Right kidney (tissue), 9 donors: ENCODE data around the gene SEMA3E.
A peak's percentile ranks its signal among the peaks of the same experiment; 100 is the strongest.
"Not testable (repeated sequence)": the region's sequence is repeated elsewhere in the genome, so short reads cannot be mapped to it uniquely, and the experiment has no call there.

Experiments
- DNase-seq: peaks from one replicate; pipeline ENCODE4 v3.0.0-alpha.2; 2016
- long read RNA-seq, 8 donors: transcript quantifications; one replicate each; lab custom pipeline, GENCODE V29; 2026

Gene SEMA3E
- long read RNA-seq, donor 1 = 0 reads
- long read RNA-seq, donor 2, full-length matches to known transcripts = 1 of 1 reads
- long read RNA-seq, donor 2, partial matches to known transcripts = 0 of 1 reads
- long read RNA-seq, donor 2, other reads (novel, unspliced or antisense) = 0 of 1 reads
- long read RNA-seq, donor 3 = 0 reads
- long read RNA-seq, donor 4 = 0 reads
- long read RNA-seq, donor 5 = 0 reads
- long read RNA-seq, donor 6 = 0 reads
- long read RNA-seq, donor 7 = 0 reads
- long read RNA-seq, donor 8, full-length matches to known transcripts = 1 of 1 reads
- long read RNA-seq, donor 8, partial matches to known transcripts = 0 of 1 reads
- long read RNA-seq, donor 8, other reads (novel, unspliced or antisense) = 0 of 1 reads

DNA sequence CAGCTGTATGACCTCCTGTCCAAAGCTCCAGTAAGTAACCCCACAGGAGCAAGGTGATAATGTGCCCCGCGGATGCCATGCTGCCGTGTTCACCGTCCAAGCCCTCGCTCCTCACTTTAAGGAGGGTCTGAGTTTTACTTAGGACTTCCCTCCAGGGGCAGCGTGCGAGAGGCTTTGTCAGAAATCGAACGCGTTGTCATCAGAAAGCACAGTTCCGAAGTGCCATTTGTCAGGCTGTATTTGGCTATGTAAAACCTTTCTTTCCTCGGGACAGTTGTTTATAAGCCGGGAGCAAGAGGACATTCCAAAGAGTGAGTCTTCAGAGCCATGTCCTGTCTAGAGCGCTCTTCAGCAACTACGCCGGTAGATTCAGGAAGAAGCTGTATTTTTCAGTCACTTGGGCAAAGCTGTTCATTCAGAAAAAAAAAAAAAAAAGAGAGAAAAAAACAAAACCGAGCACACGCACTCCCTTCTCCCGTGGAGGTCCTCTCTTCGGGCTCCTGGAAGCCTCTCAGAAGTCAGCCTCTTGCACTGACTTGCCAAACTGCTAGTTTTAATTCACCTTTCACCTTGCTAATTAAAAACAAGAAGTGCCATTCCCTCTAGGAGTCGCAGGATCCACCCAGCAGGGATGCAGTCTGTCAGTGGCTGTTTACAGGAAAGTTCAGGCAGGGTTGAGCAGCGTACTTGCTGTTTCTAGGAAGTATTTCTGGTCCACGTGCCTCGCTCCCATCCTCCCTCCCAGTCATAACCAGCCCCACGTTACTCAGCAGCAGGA is at the start of gene SEMA3E:
TSS of gene SEMA3E (minus strand) at position 676 of the 778 bp plus-strand sequence.
- DNase-seq = peak; percentile 47

- no peak for DNase-seq
Observed at GRCh38 chr7:83697804-83698530, 49.0 kb upstream of the SEMA3E start.

DNA sequence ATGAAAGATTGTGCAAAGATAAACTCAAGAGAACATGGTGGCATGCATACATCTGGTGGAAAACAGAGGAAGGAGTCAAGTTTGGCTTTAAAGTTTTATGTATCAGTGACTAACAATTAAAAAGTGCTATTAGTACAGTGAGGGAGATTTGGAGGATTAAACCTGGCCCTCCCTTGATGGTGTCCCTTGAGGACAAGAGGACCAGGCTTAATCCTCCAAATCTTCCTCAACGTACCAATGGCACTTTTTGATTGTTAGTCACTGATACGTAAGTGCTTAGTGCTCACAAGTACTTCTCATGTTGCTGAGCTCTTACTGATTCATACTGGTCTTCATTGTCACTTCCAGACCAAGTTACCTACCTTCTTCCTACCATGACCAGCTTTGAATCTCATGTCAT is 47.2 kb upstream of the SEMA3E start:
- DNase-seq = no peak

GRCh38 chr7:83695128-83695960 is 46.4 kb upstream of the SEMA3E start:
- DNase-seq = no peak

DNA sequence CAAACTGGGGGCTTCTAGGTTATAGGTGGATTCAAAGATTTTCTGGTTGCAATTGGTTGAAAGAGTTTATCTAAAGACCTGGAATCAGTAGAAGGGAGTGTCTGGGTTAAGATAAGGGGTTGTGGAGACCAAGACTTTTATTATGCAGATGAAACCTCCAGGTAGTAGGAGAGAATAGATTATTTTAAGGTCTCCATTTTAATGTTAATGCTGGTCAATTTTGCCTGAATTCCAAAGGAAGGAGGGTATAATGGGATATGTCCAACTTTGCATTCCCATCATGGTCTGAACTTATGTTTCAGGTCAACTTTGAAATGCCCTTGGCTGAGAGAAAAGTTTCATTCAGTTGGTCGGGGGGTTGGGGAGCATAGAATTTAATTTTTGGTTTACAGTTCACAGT is 44.3 kb upstream of the SEMA3E start:
- no peak for DNase-seq

DNA sequence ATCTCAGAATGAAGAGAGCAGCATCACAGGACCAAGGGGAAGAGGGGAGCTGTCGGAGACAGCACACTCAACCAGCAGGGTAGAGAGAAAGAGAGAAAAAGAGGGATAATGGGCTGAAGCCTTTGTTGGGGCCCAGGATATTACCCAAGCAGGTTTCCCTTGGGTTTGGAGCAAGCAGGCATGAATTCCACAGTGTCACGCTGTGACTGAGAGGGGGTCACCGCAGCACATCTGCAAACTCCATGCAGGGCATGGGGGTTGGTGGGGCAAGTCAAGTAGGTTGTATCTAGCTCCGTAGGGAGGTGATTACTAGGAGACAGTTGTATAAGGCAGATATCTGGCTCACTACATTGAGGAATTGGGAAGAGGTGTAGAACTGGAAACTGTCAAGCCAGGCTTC is 42.2 kb upstream of the SEMA3E start:
- no peak for DNase-seq

GRCh38 chr7:83689855-83690254 is 40.9 kb upstream of the SEMA3E start:
- no peak for DNase-seq

- no peak for DNase-seq
Observed at GRCh38 chr7:83686416-83686815, 37.5 kb upstream of the SEMA3E start.

GRCh38 chr7:83684928-83685327 is 36.0 kb upstream of the SEMA3E start:
- DNase-seq = no peak

- no peak for DNase-seq
Observed at GRCh38 chr7:83681200-83681778, 32.4 kb upstream of the SEMA3E start.

DNA sequence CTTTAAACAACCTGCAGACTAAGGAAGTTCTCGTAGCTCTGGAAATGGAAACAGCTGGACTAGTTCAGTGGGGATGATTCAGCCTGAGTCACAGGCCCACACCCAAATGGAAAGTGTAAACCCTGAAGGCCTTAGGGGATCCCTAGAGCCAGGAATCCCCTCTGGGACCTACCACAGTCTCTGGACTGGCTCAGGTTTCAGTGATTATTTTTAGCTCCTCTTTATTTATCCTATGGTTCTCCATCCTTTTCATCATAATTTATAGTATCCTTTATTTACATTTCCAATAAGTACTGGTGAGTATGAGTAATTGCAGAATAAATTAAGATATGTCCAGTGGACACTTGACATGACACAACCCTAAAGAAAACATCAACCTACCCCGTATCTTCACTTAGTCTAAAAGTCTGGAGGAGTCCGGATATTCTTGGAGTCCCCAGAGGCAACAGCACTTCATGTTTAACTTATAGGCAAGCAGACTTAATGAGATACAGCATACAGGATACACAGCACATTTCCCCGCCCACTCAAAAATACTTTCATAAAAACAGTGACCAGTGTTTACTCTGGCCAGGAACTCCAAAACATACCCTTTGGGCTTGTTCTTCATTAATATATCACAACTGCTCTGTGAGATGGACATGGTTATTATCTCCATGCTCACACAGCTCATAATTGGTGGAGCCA is 28.4 kb upstream of the SEMA3E start:
- DNase-seq = peak; percentile 19

DNA sequence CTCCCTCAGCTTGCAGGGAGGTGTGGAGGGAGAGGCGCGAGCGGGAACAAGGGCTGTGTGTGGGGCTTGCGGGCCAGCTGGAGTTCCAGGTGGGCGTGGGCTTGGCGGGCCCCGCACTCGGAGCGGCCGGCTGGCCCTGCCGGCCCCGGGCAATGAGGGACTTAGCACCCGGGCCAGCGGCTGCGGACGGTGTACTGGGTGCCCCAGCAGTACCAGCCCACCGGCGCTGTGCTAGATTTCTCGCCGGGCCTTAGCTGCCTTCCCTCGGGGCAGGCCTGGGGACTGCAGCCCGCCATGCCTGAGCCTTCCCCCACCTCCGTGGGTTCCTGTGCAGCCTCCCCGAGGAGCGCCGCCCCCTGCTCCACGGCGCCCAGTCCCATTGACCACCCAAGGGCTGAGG is 24.4 kb upstream of the SEMA3E start:
- DNase-seq = not testable (repeated sequence)

DNA sequence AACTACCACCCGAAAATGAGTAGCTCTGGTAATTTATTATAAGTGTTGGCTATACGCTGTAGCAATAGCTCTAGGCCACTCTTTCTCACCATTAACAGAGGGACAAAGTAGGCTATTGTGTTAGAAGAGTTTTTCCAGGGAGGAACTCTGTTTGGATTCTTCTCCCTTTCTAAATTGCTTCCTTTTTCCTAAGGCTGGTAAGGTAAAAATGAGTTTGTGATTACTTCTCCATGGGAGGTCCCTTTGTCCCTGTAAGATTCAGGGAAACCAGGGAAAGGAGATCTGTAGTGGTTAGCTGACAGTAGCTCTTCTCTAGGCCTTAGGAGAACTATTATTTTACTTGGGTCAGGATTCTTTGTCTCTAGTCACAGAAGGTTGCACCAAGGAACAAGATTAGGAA is 23.2 kb upstream of the SEMA3E start:
- DNase-seq = no peak

DNA sequence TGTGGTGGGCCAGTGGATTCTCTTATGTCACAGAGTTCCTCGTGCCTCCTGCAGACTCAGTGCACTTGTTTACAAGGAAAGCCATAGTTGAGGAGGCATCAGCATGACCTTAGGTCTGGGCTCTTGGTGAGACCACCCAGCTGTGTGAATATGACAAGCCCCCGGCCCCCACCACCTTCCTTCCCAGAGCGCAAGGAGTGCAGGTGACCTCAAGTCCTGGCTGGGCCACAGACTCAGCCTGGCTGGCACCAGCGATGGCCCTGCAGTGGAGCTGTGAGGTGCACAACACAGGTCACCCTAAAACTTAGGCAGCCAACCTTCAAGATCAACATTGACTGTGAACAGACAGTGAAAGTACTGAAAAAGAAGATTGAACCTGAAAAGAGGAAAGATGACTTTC is 14.2 kb upstream of the SEMA3E start:
- no peak for DNase-seq

DNA sequence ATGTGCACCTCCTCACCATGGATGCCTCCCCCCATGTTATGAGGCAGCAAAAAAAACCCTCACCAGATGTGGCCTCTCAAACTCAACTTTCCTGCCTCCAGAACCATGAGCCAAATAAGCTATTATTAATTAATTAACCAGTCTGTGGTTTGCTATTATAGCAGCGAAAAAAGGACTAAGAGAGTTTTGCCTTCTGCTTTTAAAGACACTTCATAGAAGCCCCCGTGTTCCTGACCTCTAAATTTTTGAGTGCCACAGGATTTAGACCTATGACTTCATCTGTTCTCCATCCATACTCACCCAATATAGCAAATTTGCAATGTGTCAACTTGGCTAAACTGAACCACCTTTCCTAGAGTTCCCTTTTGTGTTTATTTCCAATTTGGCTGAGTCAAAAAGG is 9.2 kb upstream of the SEMA3E start:
- no peak for DNase-seq

DNA sequence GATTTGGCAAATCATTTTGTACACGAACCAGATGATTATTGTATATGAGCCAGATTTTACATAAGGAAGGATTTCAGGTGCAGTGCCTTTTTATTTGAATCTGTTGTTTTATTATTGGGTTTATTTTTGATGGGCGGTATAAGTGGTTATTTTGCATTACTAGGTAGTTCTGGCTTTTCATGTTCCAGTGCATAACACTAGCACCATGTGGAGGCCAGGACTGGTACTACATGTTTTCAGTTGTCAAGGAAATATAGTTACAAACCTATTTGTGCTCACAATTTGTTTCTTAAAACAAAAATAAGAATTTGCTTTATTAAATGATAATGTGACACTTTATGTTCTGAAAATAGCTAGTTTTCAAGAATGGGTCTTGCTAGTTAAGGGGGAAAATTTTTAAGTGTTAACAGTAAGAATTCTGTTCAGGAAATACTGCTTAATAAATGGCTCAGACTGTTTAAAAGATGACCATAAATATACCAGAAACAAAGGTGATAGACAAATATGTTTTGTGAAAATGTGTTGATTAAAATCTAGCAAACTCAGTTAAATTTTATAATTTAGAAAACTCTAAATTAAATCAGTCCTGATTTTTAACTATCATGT is 7.1 kb upstream of the SEMA3E start:
- no peak for DNase-seq

GRCh38 chr7:83652481-83652880 is 3.5 kb upstream of the SEMA3E start:
- no peak for DNase-seq

DNA sequence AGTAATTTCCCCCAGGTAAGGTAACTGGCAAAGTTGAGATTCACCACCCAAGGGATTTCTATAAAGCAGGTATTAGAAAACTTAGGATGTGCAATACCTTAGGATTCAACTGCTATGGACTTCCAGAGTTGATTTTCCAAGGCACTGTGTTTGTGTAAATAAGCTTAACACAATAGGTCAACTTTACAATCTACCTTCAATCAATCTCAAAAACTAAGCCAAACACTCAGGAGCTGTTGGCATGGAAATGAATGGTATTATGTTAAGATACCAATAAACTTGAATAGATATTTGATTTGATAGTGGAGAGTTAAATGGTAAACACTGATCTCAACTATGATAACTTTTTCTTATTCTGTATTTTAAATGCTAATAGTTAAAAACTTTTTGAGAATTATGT is 762 bp upstream of the SEMA3E start:
- DNase-seq = no peak

DNA sequence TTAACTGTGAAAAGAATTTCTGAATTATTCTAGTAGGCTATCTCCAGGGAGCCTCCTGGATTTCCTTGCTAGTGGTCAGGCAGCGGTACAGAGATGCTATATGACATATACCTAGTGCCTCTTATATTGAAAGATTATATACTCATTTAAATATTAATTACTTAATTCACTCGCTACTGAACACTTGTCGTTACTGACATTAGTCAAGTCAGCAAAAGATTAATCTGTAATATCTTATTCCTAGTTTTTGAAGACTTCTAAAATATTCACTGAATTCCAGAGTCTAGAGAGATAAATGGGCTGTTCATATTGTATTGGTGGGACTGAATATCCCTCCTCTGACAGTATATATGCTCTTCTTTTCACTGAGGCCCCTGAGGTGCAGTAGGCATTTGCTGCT is 2.9 kb downstream of the SEMA3E start:
- DNase-seq = no peak

DNA sequence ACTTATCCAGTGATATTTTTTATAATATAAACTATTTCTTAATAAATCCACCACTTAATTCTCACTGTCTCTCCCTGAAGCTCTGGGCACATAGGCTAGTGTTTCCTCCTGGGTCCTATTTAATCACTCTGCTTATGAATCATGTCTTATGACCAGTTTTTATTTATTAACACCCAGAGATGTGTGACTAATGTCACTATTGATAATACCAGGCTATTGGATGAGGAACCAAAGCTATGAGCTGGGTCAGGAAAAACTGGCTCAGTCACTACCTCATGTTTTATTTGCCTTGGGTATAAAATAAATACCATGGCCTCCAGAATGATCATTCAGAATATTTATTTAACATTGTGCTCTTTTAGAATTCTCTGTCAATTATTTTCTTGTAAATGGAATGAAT is 5.2 kb downstream of the SEMA3E start:
- DNase-seq = no peak

DNA sequence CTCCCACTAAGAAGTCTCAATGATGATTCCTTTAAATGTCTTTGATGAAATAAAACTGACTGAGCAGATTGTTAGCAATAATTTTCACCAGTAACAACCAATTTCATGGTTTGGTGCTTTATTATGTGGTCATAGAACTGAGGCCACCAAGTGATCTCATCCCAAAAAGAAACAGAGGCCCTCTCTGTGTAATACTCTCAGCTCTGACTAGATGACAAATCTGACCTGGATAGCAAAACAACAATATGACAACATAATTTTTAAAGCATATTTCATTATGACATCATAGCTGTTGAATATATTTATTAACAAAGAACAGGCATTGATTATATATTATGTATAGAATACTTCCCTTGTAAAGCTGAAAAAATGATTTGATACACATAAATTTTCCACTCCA is 5.9 kb downstream of the SEMA3E start:
- DNase-seq = no peak
